Heart left ventricle (tissue), 16 donors: ENCODE results near the gene PCAT6. TPM values are rescaled to one million over a fixed set of nuclear protein-coding genes. Genes with fewer than 3 reads are reported as not detected.
A peak's percentile ranks its signal among the peaks of the same experiment; 100 is the strongest.

Source experiments
- ATAC-seq, 4 donors: fragments of 200-7000 bp; cut with Tn5 transposase; one replicate each; pipeline ENCODE4 v1.9.1; 2020 to 2022; ENCODE audit warnings: moderate library complexity in 4 of 4, mild to moderate bottlenecking in 3 of 4, moderate number of reproducible peaks in 1 of 4
- DNase-seq, 5 donors: peaks; one replicate each; pipeline ENCODE4 v3.0.0-alpha.2; 2020
- H3K27ac ChIP-seq, 12 donors: fragments of 200-600 bp; sonication (generic) in 4 of 12; one replicate each; pipeline versions ENCODE4 v1.5.0 to v1.8.0; 2016 to 2022; ENCODE audit warnings: mild to moderate bottlenecking in 2 of 12
- H3K27me3 ChIP-seq, 9 donors: fragments of 200-600 bp; sonication (generic) in 2 of 9; one replicate each; pipeline versions ENCODE4 v1.5.1 to v1.8.0; 2016 to 2022; ENCODE audit warnings: mild to moderate bottlenecking in 3 of 9
- H3K36me3 ChIP-seq, 9 donors: fragments of 200-600 bp; sonication (generic) in 2 of 9; one replicate each; pipeline versions ENCODE4 v1.5.0 to v1.8.0; 2018 to 2022; ENCODE audit warnings: mild to moderate bottlenecking in 2 of 9
- H3K4me1 ChIP-seq, 12 donors: fragments of 200-600 bp; sonication (generic) in 4 of 12; one replicate each; pipeline versions ENCODE4 v1.5.0 to v1.8.0; 2016 to 2022; ENCODE audit warnings: mild to moderate bottlenecking in 3 of 12
- H3K4me3 ChIP-seq, 12 donors: fragments of 200-600 bp; sonication (generic) in 4 of 12; one replicate each; pipeline versions ENCODE4 v1.5.0 to v1.8.0; 2017 to 2022; ENCODE audit warnings: mild to moderate bottlenecking in 9 of 12, moderate library complexity in 4 of 12
- H3K9me3 ChIP-seq, 12 donors: fragments of 200-600 bp; sonication (generic) in 4 of 12; one replicate each; pipeline versions ENCODE4 v1.5.0 to v1.8.0; 2016 to 2022; ENCODE audit warnings: mild to moderate bottlenecking in 1 of 12
- CTCF ChIP-seq, 12 donors: fragments of 200-600 bp; sonication (generic) in 4 of 12; IDR thresholded peaks; one replicate each; pipeline versions ENCODE4 v1.5.0 to v1.8.0; 2018 to 2022; ENCODE audit warnings: antibody characterized with exemption in 12 of 12, mild to moderate bottlenecking in 5 of 12
- POLR2A ChIP-seq, 2 donors: fragments of 450-650 bp; IDR thresholded peaks; one replicate each; pipeline ENCODE4 v1.6.1; 2017; ENCODE audit warnings: antibody characterized with exemption in 2 of 2, mild to moderate bottlenecking in 2 of 2, moderate library complexity in 2 of 2
- WGBS, 4 donors: extraction: QIAGEN DNeasy Blood & Tissue Kit in 2 of 4; methylation state at CpG; one replicate each; pipeline versions ENCODE4 v1.1.5 to v1.1.7; 2013 to 2018; 5-methylcytosine and 5-hydroxymethylcytosine counted together
- intact Hi-C, 10 donors: fragments of 100-400 bp; cut with DNase I; formaldehyde crosslinking; loops; one replicate each; pipeline versions ENCODE4 v1.11.1 to v1.14.2; 2022
- polyA plus RNA-seq, 2 donors: library from polyadenylated mRNA; stranded (reverse); fragments of 200-250 nt; gene quantifications; one replicate each; pipeline ENCODE4 v1.2.3, GENCODE V29; 2013
- total RNA-seq, 9 donors: library from RNA; depleted of rRNA in 2 of 9; stranded (reverse); fragments of >200 nt in 2 of 9; fragmentation: NEBNext Ultra II Directional in 3 of 9; extraction: Animal tissue kit (Norgen Biotek cat#: 25700) in 3 of 9; gene quantifications; one replicate each; pipeline versions ENCODE4 v1.1.0 to v1.2.4, GENCODE V29; 2016 to 2023
- donor health status: ischemic (EF 13 %, LVEDD 7.1; RV severe dilation, severe dysfunction).
- donor health status: healthy with polysubstance abuse.
- donor health status: DM: no; HTN: yes; CAD: no.
- donor health status: DM: no; HTN: no; CAD: no.
- donor health status: ischemic (EF 25% LVEDD 6.9; RV normal size, moderate dysfunction).
- donor health status: ischemic (EF 25% LVEDD 5.7; RV mildly dilated, moderate dysfunction).
- donor health status: healthy.
- donor health status: DM: yes; HTN: yes; CAD: no.
- donor health status: ischemic (EF 35%, LVEDD 5.7; RV mildly dilated, moderate dysfunction).
- donor health status: nonischemic (EF 11% LVEDD 7.7; RV severe dilation, severe dysfunction).
- donor health status: DM: yes; HTN: yes; CAD: no.
- donor health status: PGD.
- donor health status: ischemic (EF 29% LVEDD 5.4; RV normal size, mild dysfunction).
- donor health status: nonischemic (EF 23%, LVEDD 6.1; RV moderate dilation, normal function).

The PCAT6 gene
- total and polyA plus RNA-seq, 11 donors: 0.39 to 2.5 (median 1.0) TPM; not detected in 1

- H3K27me3 ChIP-seq: peaks cover 0 to 5% (median 0%) of the 10 kb centered on the region in 9 donors
- WGBS, 4 donors: 86 to 97% (median 91%) methylated on average over 2 of the region's 2 CpGs
- H3K9me3 ChIP-seq: no peaks in the 10 kb centered on the region
- DNase-seq (no peak), ATAC-seq (no peak)
- no peak overlapping the region for H3K27ac ChIP-seq
- H3K4me3 ChIP-seq: no peak overlapping the region
- H3K4me1 ChIP-seq: peaks cover 0 to 18% (median 6%) of the 10 kb centered on the region in 12 donors
- no peak for TF ChIP-seq POLR2A (IDR thresholded peaks at IDR 0.05)
- TF ChIP-seq CTCF (IDR thresholded peaks at IDR 0.05): no peak
- intact Hi-C loops: loop anchor here in 2 of 10 donors (5.0 kb wide), 1 partner anchor 44 kb away; the partner anchor contains the start of gene PCAT6 (in 2 of the 2)
- H3K36me3 ChIP-seq: no peaks in the 10 kb centered on the region
These were observed 45.3 kb downstream of the PCAT6 start for GRCh38 chr1:202856014-202856413.

GRCh38 chr1:202857136-202857610, 46.4 kb downstream of the PCAT6 start:
- TF ChIP-seq POLR2A (IDR thresholded peaks at IDR 0.05) (no peak), CTCF (IDR thresholded peaks at IDR 0.05) (no peak)

DNA sequence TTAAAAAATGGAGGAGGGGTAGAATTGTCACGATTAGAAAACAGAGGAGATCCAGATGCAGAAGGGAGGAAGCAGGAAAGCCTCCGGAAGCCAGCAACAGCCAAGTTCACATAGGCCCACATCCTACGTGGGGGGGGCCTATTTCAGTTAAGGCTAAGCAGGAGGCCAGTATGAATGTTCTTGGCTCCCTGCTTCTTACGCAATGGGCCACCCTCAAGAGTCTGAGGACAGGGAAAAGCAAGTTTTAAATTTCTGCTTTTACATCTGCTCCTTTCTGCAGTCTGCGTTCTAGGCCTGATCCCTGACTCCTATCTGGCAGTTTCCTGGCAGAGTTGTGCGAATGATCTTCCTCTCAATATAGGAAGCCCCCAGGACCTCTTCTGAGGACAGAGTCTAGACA, 47.6 kb downstream of the PCAT6 start:
- 36 to 48% (median 42%) methylated on average over 6 of the region's 6 CpGs for WGBS, 4 donors
- ATAC-seq: peak in 3 of 4 donors; percentile 17 to 68 (median 63)

More at GRCh38 chr1:202857136-202857610, 46.4 kb downstream of the PCAT6 start:
- H3K36me3 ChIP-seq: no peaks in the 10 kb centered on the region
- peaks cover 0 to 21% (median 10%) of the 10 kb centered on the region in 12 donors for H3K4me1 ChIP-seq
- ATAC-seq (no peak), DNase-seq (no peak)
- peaks cover 0 to 6% (median 0%) of the 10 kb centered on the region in 9 donors for H3K27me3 ChIP-seq
- intact Hi-C loops: loop anchor here in 2 of 10 donors (5.0 kb wide), 1 partner anchor 45 kb away; the partner anchor contains the start of gene PCAT6 (in 2 of the 2)
- H3K4me3 ChIP-seq: no peak overlapping the region
- H3K27ac ChIP-seq: no peak overlapping the region
- H3K9me3 ChIP-seq: no peaks in the 10 kb centered on the region
- WGBS, 4 donors: 71 to 79% (median 74%) methylated on average over 4 of the region's 4 CpGs

More for the DNA sequence above, 47.6 kb downstream of the PCAT6 start:
- Histone ChIP-seq H3K4me1 (peaks cover 0 to 21% (median 10%) of the 10 kb centered on the region in 12 donors), H3K27me3 (peaks cover 0 to 6% (median 0%) of the 10 kb centered on the region in 9 donors), H3K9me3 (no peaks in the 10 kb centered on the region), H3K36me3 (no peaks in the 10 kb centered on the region), H3K27ac (peak overlapping the region in 10 of 12 donors; percentile 4 to 71 (median 54)), H3K4me3 (no peak overlapping the region)
- TF ChIP-seq CTCF (IDR thresholded peaks at IDR 0.05) (no peak), POLR2A (IDR thresholded peaks at IDR 0.05) (no peak)
- DNase-seq: peak; percentile 46 to 79 (median 70)
- intact Hi-C loops: loop anchor here in 2 of 10 donors (5.0 kb wide), 1 partner anchor 46 kb away; the partner anchor contains the start of gene PCAT6 (in 2 of the 2)
